Activated naive CD8-positive, alpha-beta T cell (primary cell): Measurements from ENCODE around the gene ITPRIP.

Source experiments
- H3K27ac Mint-ChIP-seq: one replicate; pipeline ENCODE4 v1.8.0; 2021; ENCODE audit warnings: mixed read lengths
- H3K27me3 Mint-ChIP-seq: one replicate; pipeline ENCODE4 v1.8.0; 2021; ENCODE audit warnings: mixed read lengths
- H3K36me3 Mint-ChIP-seq: one replicate; pipeline ENCODE4 v1.8.0; 2021; ENCODE audit warnings: mixed read lengths
- H3K4me1 Mint-ChIP-seq: one replicate; pipeline ENCODE4 v1.8.0; 2021; ENCODE audit warnings: low read depth, mixed read lengths
- H3K4me3 Mint-ChIP-seq: one replicate; pipeline ENCODE4 v1.8.0; 2021; ENCODE audit warnings: mild to moderate bottlenecking, mixed read lengths
- H3K9me3 Mint-ChIP-seq: one replicate; pipeline ENCODE4 v1.8.0; 2021; ENCODE audit warnings: low read depth, mixed read lengths

Gene ITPRIP

DNA sequence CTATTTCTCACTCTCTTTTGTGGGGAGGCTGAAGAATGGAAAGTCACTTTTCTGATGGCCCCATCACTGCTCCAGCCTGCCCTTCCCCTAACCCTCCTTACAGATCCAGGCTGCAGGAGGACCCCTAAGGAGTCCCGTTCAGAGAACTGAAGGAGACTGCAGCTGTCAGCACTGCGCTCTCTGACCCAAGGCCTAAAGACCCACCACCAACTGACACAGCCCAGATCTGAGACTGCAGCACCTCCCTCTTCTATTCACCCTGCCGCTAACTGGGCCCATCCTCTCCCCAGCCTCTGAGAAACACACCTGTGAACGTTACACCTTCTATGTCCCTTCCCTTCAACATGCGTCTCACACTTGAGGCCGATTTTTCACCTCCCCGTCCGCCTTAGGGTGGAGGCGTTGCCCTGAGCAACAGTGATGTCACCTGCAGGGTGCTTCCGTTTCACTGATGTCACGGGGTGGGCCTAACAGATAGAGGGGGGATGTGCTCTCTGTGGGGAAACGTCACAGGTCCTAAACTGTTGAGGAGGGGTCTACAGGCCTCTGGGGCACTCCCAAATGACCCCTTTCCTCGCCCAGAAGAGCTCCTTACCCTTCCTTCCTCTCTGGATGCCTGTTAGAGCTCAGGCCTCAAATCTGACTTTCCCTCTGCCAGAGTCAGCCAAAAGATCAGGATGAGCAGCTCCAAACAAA lies 5.1 kb downstream of the ITPRIP start:
- H3K4me1 Mint-ChIP-seq = peaks cover 88% of the 10 kb centered on the region
- H3K9me3 Mint-ChIP-seq = no peaks in the 10 kb centered on the region
- H3K27ac Mint-ChIP-seq = peak overlapping the region; percentile 72
- no peaks in the 10 kb centered on the region for H3K27me3 Mint-ChIP-seq
- H3K36me3 Mint-ChIP-seq = peaks cover 3% of the 10 kb centered on the region
- peak overlapping the region; percentile 68 for H3K4me3 Mint-ChIP-seq

DNA sequence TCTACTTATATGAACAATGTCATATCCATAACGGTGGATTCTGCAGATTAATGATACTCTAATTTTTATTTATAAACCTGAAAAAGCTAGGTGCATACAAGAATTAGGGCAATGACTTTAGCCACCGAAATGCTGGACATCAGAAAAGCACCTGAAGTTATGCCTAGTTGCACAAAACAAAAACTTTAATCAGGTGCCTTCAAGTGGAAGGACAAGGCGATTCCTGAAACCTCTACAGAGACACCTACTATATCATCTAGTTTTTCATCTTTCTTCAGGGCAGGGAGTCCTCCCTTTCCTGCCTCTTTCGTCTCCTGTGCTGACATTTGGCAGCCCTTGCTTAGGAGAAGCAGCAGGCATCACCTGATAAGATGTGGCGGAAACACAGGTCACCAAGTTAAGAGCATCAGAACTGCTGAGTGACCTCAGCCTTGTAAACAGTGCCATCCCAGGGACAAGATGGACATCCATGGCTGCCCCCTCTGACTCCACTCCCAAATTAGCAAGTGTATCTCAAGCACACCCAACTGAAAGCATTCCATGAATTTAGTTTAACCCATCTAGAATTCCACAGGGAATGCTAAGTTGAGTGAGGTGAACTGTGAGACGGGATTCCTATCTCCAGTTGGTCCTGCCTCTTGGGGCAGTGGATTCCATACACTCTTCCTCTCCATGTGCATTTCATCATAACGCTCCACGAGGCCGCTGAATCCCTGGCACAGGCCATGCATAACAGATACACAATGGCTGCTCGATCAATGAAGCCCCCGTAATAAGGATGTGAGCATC lies 5.8 kb downstream of the ITPRIP start:
- H3K27me3 Mint-ChIP-seq = no peaks in the 10 kb centered on the region
- no peaks in the 10 kb centered on the region for H3K9me3 Mint-ChIP-seq
- H3K36me3 Mint-ChIP-seq = peaks cover 3% of the 10 kb centered on the region

DNA sequence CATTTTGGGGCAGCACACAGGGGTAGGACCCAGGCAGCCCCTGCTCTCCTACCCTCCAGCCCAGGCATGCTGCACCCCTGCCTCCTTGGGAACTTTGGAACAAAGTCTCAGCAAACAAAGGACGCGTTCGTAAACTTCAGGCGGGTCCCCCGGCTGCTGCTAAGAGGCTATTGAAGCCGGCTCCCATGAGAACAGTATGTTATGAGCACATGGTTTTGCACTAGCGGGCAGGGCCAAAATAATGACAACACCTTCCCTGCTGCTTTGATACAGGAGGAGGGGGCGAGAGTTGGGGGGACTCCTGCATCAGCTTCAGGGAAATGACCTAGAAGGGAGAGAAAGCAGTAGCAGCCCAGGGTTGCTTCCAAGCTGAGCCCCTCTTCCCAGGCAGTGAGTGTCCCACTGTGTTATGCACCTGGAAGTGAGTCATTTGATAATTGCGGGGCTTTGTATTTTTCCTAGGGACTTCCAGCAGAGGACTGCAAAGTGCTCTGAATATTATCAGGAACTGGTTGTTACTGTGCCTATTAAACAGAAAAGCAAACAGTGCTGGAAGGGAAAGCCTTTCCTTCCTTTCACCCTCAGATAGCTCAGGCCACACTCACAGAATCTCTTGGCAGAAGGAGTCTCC lies 6.9 kb downstream of the ITPRIP start:
- Mint-ChIP-seq H3K9me3 (no peaks in the 10 kb centered on the region), H3K27ac (peak overlapping the region; percentile 84), H3K36me3 (peaks cover 3% of the 10 kb centered on the region), H3K4me3 (no peak overlapping the region), H3K27me3 (no peaks in the 10 kb centered on the region), H3K4me1 (peaks cover 99% of the 10 kb centered on the region)

More for the DNA sequence above, 5.8 kb downstream of the ITPRIP start:
- peak overlapping the region; percentile 72 for H3K27ac Mint-ChIP-seq
- peaks cover 95% of the 10 kb centered on the region for H3K4me1 Mint-ChIP-seq
- peak overlapping the region; percentile 68 for H3K4me3 Mint-ChIP-seq

- Mint-ChIP-seq H3K4me1 (peaks cover 99% of the 10 kb centered on the region), H3K36me3 (peaks cover under 1% of the 10 kb centered on the region), H3K9me3 (no peaks in the 10 kb centered on the region), H3K27me3 (no peaks in the 10 kb centered on the region), H3K4me3 (peak overlapping the region; percentile 83), H3K27ac (peak overlapping the region; percentile 88)
Observed at GRCh38 chr10:104330168-104331110, 7.8 kb downstream of the ITPRIP start.

GRCh38 chr10:104329735-104330134 lies 8.5 kb downstream of the ITPRIP start:
- H3K4me3 Mint-ChIP-seq = peak overlapping the region; percentile 83
- H3K27me3 Mint-ChIP-seq = no peaks in the 10 kb centered on the region
- peak overlapping the region; percentile 88 for H3K27ac Mint-ChIP-seq
- peaks cover 99% of the 10 kb centered on the region for H3K4me1 Mint-ChIP-seq
- H3K9me3 Mint-ChIP-seq = no peaks in the 10 kb centered on the region
- H3K36me3 Mint-ChIP-seq = peaks cover 2% of the 10 kb centered on the region

GRCh38 chr10:104328896-104329710 lies 9.2 kb downstream of the ITPRIP start:
- Mint-ChIP-seq H3K4me3 (peak overlapping the region; percentile 83), H3K27me3 (no peaks in the 10 kb centered on the region), H3K36me3 (peaks cover 2% of the 10 kb centered on the region), H3K27ac (peak overlapping the region; percentile 88), H3K9me3 (no peaks in the 10 kb centered on the region), H3K4me1 (peaks cover 99% of the 10 kb centered on the region)

DNA sequence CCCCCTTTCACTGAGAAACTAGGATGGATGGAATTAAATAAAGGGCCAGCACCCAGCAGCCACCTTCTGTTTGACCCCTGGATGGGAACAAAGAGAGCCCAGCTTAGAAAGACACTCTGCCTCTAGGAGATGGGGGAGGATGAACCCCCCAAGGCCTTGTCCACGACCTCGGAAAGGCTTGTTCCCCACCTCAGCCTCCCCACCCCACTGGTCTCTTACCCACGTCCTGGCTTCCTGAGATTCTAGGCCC lies 9.7 kb downstream of the ITPRIP start:
- H3K4me3 Mint-ChIP-seq = peak overlapping the region; percentile 83
- H3K4me1 Mint-ChIP-seq = peaks cover 99% of the 10 kb centered on the region
- H3K27me3 Mint-ChIP-seq = no peaks in the 10 kb centered on the region
- H3K27ac Mint-ChIP-seq = peak overlapping the region; percentile 88
- H3K36me3 Mint-ChIP-seq = peaks cover 2% of the 10 kb centered on the region
- H3K9me3 Mint-ChIP-seq = no peaks in the 10 kb centered on the region

- Mint-ChIP-seq H3K27me3 (no peaks in the 10 kb centered on the region), H3K27ac (peak overlapping the region; percentile 83), H3K36me3 (peaks cover 2% of the 10 kb centered on the region)
Observed at GRCh38 chr10:104327745-104328645, 10.3 kb downstream of the ITPRIP start.

GRCh38 chr10:104326991-104327610 lies 11.2 kb downstream of the ITPRIP start:
- Mint-ChIP-seq H3K27ac (peak overlapping the region; percentile 83), H3K36me3 (peaks cover 2% of the 10 kb centered on the region), H3K4me1 (peaks cover 100% of the 10 kb centered on the region), H3K9me3 (no peaks in the 10 kb centered on the region), H3K27me3 (no peaks in the 10 kb centered on the region), H3K4me3 (peak overlapping the region; percentile 83)

More at GRCh38 chr10:104327745-104328645, 10.3 kb downstream of the ITPRIP start:
- Mint-ChIP-seq H3K4me3 (peak overlapping the region; percentile 83), H3K9me3 (no peaks in the 10 kb centered on the region), H3K4me1 (peaks cover 99% of the 10 kb centered on the region)

DNA sequence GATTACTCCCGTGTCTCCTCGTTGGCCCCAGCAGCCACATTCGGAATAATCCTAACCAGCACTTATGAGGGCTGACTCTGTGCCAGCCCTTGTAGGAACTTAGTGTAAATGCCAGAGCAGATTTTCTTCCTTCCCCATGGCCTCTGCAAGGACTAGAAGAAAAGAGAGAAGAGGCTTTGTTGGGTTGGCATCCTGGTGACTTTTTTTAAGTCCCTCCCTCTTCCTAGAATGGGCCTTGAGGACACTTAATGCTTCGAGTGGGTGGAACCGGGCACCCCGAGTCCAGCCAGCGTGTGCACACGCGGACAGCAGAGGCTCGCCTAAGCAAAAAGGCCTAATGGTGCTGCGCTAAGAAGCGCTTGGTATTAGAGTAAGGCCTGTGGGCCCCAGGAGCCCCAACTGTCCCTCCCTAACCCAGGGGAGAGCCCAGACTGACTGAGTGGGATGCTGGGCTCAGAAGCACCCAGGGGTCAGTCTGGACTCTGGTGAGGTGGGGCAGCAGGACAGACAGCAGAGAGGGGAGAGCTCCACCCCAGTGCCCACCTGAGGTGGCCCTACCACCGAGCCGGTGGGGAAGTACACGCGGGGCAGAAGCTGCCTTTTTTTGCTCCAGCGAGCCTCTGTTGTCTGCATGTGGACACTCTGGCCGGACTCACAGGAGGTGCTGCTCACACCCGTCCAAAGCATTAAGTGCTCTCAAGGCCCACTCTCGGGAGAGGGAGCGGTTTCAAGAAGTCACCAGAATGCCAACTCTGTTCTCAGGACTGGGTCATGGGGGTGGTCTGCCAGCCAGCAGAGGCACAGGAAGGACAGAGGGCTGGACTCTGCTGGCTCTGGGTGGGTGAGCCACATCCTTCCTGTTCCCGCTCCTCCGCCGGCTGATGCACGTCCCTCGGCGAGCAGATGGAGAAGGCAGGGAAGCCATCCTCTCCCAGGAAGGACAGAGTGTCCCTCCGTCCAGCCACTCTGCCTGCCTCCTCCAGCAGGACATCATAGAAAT lies 12.5 kb downstream of the ITPRIP start:
- Mint-ChIP-seq H3K27me3 (no peaks in the 10 kb centered on the region), H3K9me3 (no peaks in the 10 kb centered on the region), H3K4me3 (peak overlapping the region; percentile 83), H3K36me3 (peaks cover 2% of the 10 kb centered on the region), H3K4me1 (peaks cover 98% of the 10 kb centered on the region), H3K27ac (peak overlapping the region; percentile 89)

GRCh38 chr10:104324931-104325330 lies 13.3 kb downstream of the ITPRIP start:
- H3K9me3 Mint-ChIP-seq = no peaks in the 10 kb centered on the region
- peaks cover 98% of the 10 kb centered on the region for H3K4me1 Mint-ChIP-seq
- peak overlapping the region; percentile 77 for H3K4me3 Mint-ChIP-seq
- H3K27me3 Mint-ChIP-seq = no peaks in the 10 kb centered on the region
- peaks cover 2% of the 10 kb centered on the region for H3K36me3 Mint-ChIP-seq
- H3K27ac Mint-ChIP-seq = peak overlapping the region; percentile 89

DNA sequence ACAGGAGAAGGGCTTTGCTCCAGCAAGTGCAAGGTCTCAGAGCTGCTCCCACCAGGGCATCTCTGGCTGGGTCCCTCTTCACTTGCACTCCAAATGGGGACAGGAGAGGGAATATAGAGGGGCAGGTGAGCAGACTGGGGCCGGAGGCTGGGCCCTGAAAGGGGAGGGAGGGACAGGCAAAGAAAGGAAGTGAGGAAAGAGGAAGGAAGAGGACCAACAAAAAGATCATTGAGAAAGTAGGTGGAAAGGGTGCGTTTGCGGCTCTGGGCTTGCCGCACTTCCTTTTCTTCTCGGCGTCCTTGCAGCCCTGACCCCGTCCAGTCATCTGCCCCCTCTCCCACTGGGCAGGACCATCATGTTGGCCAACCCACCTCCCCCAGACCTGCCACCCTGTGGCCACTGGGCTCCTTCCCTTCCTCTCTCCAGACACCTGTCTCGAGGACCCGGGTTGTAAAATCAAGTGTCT lies 14.0 kb downstream of the ITPRIP start:
- no peaks in the 10 kb centered on the region for H3K27me3 Mint-ChIP-seq
- peaks cover 2% of the 10 kb centered on the region for H3K36me3 Mint-ChIP-seq
- no peaks in the 10 kb centered on the region for H3K9me3 Mint-ChIP-seq
- peaks cover 96% of the 10 kb centered on the region for H3K4me1 Mint-ChIP-seq
- peak overlapping the region; percentile 59 for H3K4me3 Mint-ChIP-seq
- peak overlapping the region; percentile 89 for H3K27ac Mint-ChIP-seq
